ENCODE data around the gene NCAM2.

Gene NCAM2

DNA sequence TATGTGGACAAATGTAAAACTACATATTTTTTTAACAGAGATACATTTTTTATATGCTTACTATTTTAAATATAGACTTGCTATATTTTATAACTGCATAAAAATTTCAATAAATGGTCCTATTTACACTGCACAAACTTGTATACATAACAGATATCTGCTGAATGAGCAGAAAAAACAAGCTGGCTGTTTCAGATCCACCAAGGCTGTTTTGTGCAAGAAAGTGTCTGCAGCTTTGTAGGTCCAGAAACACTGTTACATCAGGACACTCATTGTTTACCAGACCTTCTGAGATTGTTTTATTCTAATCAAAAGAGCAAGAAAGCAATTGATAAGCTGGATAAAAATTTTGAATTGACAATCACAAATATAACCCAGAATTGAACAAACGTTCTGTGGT is 99.3 kb downstream of the NCAM2 start:
- Histone ChIP-seq H3K27me3 (no peaks in the 10 kb centered on the region), H3K4me2 (no peak overlapping the region), H4K20me1 (no peaks in the 10 kb centered on the region), H3K9me3 (no peaks in the 10 kb centered on the region), H3K4me1 (no peaks in the 10 kb centered on the region), H3K4me3 (no peak overlapping the region), H3K9ac (no peak overlapping the region), H3K36me3 (no peaks in the 10 kb centered on the region), H3K27ac (no peak overlapping the region)
- TF ChIP-seq Cebpa-rat (IDR thresholded peaks at IDR 0.05) = no peak

GRCh38 chr21:21101911-21102310 is 103.7 kb downstream of the NCAM2 start:
- H3K4me1 ChIP-seq = no peaks in the 10 kb centered on the region
- no peaks in the 10 kb centered on the region for H3K27me3 ChIP-seq
- TF ChIP-seq Cebpa-rat (IDR thresholded peaks at IDR 0.05) = no peak
- no peaks in the 10 kb centered on the region for H4K20me1 ChIP-seq
- no peak overlapping the region for H3K4me3 ChIP-seq
- H3K36me3 ChIP-seq = no peaks in the 10 kb centered on the region
- H3K9ac ChIP-seq = no peak overlapping the region
- H3K27ac ChIP-seq = no peak overlapping the region
- H3K9me3 ChIP-seq = no peaks in the 10 kb centered on the region
- no peak overlapping the region for H3K4me2 ChIP-seq

GRCh38 chr21:21102896-21103295 is 104.7 kb downstream of the NCAM2 start:
- Histone ChIP-seq H3K4me1 (no peaks in the 10 kb centered on the region), H3K27me3 (no peaks in the 10 kb centered on the region), H3K36me3 (no peaks in the 10 kb centered on the region), H3K27ac (no peak overlapping the region), H3K9ac (no peak overlapping the region), H4K20me1 (no peaks in the 10 kb centered on the region), H3K4me3 (no peak overlapping the region), H3K4me2 (no peak overlapping the region), H3K9me3 (no peaks in the 10 kb centered on the region)
- no peak for TF ChIP-seq Cebpa-rat (IDR thresholded peaks at IDR 0.05)

- no peak for TF ChIP-seq Cebpa-rat (IDR thresholded peaks at IDR 0.05)
- H3K4me2 ChIP-seq = no peak overlapping the region
These were observed 105.5 kb downstream of the NCAM2 start for GRCh38 chr21:21103692-21104091.

GRCh38 chr21:21109736-21110135 is 111.5 kb downstream of the NCAM2 start:
- TF ChIP-seq Cebpa-rat (IDR thresholded peaks at IDR 0.05) = no peak
- Histone ChIP-seq H3K4me2 (no peak overlapping the region), H3K4me1 (no peaks in the 10 kb centered on the region), H3K36me3 (no peaks in the 10 kb centered on the region), H3K4me3 (no peak overlapping the region), H3K9me3 (no peaks in the 10 kb centered on the region), H3K9ac (no peak overlapping the region), H3K27ac (no peak overlapping the region), H4K20me1 (no peaks in the 10 kb centered on the region), H3K27me3 (no peaks in the 10 kb centered on the region)

More at GRCh38 chr21:21103692-21104091, 105.5 kb downstream of the NCAM2 start:
- no peak overlapping the region for H3K27ac ChIP-seq
- H3K4me3 ChIP-seq = no peak overlapping the region
- H3K9ac ChIP-seq = no peak overlapping the region
- no peaks in the 10 kb centered on the region for H3K27me3 ChIP-seq
- H4K20me1 ChIP-seq = no peaks in the 10 kb centered on the region
- no peaks in the 10 kb centered on the region for H3K36me3 ChIP-seq
- no peaks in the 10 kb centered on the region for H3K4me1 ChIP-seq
- no peaks in the 10 kb centered on the region for H3K9me3 ChIP-seq

- H4K20me1 ChIP-seq = no peaks in the 10 kb centered on the region
- H3K9me3 ChIP-seq = no peaks in the 10 kb centered on the region
- no peaks in the 10 kb centered on the region for H3K27me3 ChIP-seq
- no peak overlapping the region for H3K4me2 ChIP-seq
- no peak overlapping the region for H3K27ac ChIP-seq
- H3K4me1 ChIP-seq = no peaks in the 10 kb centered on the region
- no peak overlapping the region for H3K4me3 ChIP-seq
- TF ChIP-seq Cebpa-rat (IDR thresholded peaks at IDR 0.05) = no peak
- H3K9ac ChIP-seq = no peak overlapping the region
- H3K36me3 ChIP-seq = no peaks in the 10 kb centered on the region
These were observed 113.2 kb downstream of the NCAM2 start for GRCh38 chr21:21111309-21111920.

DNA sequence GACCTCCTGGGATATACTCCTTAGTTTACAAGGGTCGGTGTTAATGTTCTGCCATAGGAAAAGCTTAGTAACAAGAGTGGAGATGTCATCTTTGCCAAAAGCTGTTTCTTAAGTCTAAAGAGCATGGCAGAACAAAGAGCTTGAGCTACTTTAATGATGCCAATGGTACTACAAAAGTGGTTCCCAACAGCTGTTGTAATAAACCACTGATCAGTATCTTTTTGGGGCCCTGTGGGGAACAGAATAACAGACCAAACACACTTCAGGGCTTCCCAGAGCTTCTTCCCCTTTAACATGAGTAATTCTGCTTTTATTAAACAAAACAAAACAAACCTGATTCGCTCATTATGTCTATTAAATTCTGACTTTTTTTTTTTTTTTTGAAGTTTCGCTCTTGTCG is 116.3 kb downstream of the NCAM2 start:
- no peak overlapping the region for H3K27ac ChIP-seq
- H3K4me1 ChIP-seq = no peaks in the 10 kb centered on the region
- no peaks in the 10 kb centered on the region for H3K9me3 ChIP-seq
- no peak overlapping the region for H3K9ac ChIP-seq
- no peak overlapping the region for H3K4me2 ChIP-seq
- H3K4me3 ChIP-seq = no peak overlapping the region
- no peak for TF ChIP-seq Cebpa-rat (IDR thresholded peaks at IDR 0.05)
- no peaks in the 10 kb centered on the region for H4K20me1 ChIP-seq
- no peaks in the 10 kb centered on the region for H3K27me3 ChIP-seq
- no peaks in the 10 kb centered on the region for H3K36me3 ChIP-seq

GRCh38 chr21:21119091-21119490 is 120.9 kb downstream of the NCAM2 start:
- Histone ChIP-seq H4K20me1 (no peaks in the 10 kb centered on the region), H3K4me2 (no peak overlapping the region), H3K36me3 (no peaks in the 10 kb centered on the region), H3K9me3 (no peaks in the 10 kb centered on the region), H3K4me1 (no peaks in the 10 kb centered on the region), H3K9ac (no peak overlapping the region), H3K27ac (no peak overlapping the region), H3K4me3 (no peak overlapping the region), H3K27me3 (no peaks in the 10 kb centered on the region)
- TF ChIP-seq Cebpa-rat (IDR thresholded peaks at IDR 0.05) = no peak

- Histone ChIP-seq H3K36me3 (no peaks in the 10 kb centered on the region), H3K4me1 (no peaks in the 10 kb centered on the region), H3K4me2 (no peak overlapping the region), H4K20me1 (no peaks in the 10 kb centered on the region), H3K27ac (no peak overlapping the region), H3K4me3 (no peak overlapping the region), H3K9ac (no peak overlapping the region), H3K27me3 (no peaks in the 10 kb centered on the region), H3K9me3 (no peaks in the 10 kb centered on the region)
- TF ChIP-seq Cebpa-rat (IDR thresholded peaks at IDR 0.05) = no peak
These were observed 124.5 kb downstream of the NCAM2 start for GRCh38 chr21:21122680-21123079.

GRCh38 chr21:21132390-21132789 is 134.2 kb downstream of the NCAM2 start:
- no peak overlapping the region for H3K9ac ChIP-seq
- H4K20me1 ChIP-seq = no peaks in the 10 kb centered on the region
- no peaks in the 10 kb centered on the region for H3K36me3 ChIP-seq
- no peaks in the 10 kb centered on the region for H3K9me3 ChIP-seq
- H3K4me1 ChIP-seq = no peaks in the 10 kb centered on the region
- H3K4me3 ChIP-seq = no peak overlapping the region
- no peak for TF ChIP-seq Cebpa-rat (IDR thresholded peaks at IDR 0.05)
- H3K27ac ChIP-seq = no peak overlapping the region
- H3K4me2 ChIP-seq = no peak overlapping the region
- H3K27me3 ChIP-seq = no peaks in the 10 kb centered on the region

- Histone ChIP-seq H3K9me3 (no peaks in the 10 kb centered on the region), H3K36me3 (no peaks in the 10 kb centered on the region), H3K27ac (no peak overlapping the region), H3K4me1 (no peaks in the 10 kb centered on the region), H4K20me1 (no peaks in the 10 kb centered on the region), H3K4me3 (no peak overlapping the region), H3K4me2 (no peak overlapping the region), H3K27me3 (no peaks in the 10 kb centered on the region), H3K9ac (no peak overlapping the region)
- no peak for TF ChIP-seq Cebpa-rat (IDR thresholded peaks at IDR 0.05)
These were observed 139.8 kb downstream of the NCAM2 start for GRCh38 chr21:21137986-21138385.
